ENCODE data around the gene SLC4A1AP. TPM values are rescaled to one million over a fixed set of nuclear protein-coding genes. Genes with fewer than 3 reads are reported as not detected.

Gene SLC4A1AP
- total RNA-seq, 6 experiments from 2014 or later, result 6.5 to 12.7 (median 8.5) TPM

DNA sequence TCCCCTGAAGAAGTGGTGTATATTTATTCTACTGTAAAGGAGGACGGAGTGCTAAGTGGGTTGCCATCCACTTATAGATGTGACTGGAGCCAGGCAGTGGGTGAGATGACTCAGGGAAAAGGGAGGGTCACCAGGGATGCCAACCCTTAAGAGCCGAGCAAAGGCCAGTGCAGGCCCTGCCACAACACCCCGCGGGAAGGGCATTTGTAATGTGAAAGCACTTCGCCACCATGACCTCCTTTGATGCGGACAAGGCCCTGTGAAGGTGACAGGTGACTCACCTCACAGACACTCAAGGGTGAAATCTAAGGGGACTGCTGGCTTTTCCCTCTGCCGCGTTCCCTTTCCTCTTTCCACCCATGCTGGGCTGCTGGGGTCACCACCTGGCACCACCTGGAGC is 57.6 kb downstream of the SLC4A1AP start:
- Histone ChIP-seq H3K36me3 (no peaks in the 10 kb centered on the region), H3K4me3 (no peak overlapping the region), H3K27me3 (no peaks in the 10 kb centered on the region), H3K27ac (no peak overlapping the region), H3K9me3 (no peaks in the 10 kb centered on the region), H3K4me1 (peaks cover 0 to 4% (median 0%) of the 10 kb centered on the region in 4 donors)
- 67% methylated on average over 3 of the region's 8 CpGs for WGBS (ENCODE audit: insufficient coverage, low coverage, low lambda C conversion rate, missing lambda C conversion rate)
- ATAC-seq (peak in 1 of 4 donors; percentile 10), DNase-seq (no peak)
- intact Hi-C loops (cut with DNase I), result loop anchor here in 1 of 2 donors (10.0 kb wide), 2 partner anchors 683 to 733 kb away; no protein-coding TSS in a partner anchor
- TF ChIP-seq, protein P1, sequence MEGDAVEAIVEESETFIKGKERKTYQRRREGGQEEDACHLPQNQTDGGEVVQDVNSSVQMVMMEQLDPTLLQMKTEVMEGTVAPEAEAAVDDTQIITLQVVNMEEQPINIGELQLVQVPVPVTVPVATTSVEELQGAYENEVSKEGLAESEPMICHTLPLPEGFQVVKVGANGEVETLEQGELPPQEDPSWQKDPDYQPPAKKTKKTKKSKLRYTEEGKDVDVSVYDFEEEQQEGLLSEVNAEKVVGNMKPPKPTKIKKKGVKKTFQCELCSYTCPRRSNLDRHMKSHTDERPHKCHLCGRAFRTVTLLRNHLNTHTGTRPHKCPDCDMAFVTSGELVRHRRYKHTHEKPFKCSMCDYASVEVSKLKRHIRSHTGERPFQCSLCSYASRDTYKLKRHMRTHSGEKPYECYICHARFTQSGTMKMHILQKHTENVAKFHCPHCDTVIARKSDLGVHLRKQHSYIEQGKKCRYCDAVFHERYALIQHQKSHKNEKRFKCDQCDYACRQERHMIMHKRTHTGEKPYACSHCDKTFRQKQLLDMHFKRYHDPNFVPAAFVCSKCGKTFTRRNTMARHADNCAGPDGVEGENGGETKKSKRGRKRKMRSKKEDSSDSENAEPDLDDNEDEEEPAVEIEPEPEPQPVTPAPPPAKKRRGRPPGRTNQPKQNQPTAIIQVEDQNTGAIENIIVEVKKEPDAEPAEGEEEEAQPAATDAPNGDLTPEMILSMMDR (IDR thresholded peaks at IDR 0.05), result no peak
- no peak for TF ChIP-seq POLR2A (IDR thresholded peaks at IDR 0.05)

DNA sequence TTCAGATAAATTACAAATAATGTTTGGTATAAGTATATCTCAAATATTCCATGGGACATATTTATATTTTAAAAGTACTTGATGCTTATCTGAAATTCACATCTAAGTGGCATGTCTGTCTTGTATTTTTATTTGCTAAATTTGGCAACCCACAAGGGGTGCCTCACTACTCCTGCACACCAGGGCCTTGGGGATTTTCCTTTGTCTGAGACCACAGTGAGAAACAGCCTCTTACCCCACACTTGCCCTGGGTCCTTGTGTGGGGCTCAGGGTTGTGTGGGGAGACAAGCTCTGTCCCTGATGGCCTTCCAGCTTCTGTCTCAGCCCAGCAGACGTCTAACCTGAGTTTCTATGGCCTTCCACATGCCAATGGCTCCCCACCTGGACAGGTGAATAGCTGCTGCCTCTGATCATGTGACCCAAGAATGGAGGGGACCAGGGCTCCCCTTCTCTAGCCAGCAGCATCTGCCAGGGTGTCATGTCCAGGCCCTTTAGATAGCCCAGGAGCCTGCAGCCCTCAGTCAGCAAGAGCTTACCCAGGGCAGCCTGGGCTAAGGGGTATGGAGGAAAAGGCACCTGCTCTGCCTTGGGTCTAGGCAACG is 58.3 kb downstream of the SLC4A1AP start:
- intact Hi-C loops (cut with DNase I), result loop anchor here in 1 of 2 donors (10.0 kb wide), 2 partner anchors 683 to 733 kb away; no protein-coding TSS in a partner anchor
- ATAC-seq, result no peak
- Histone ChIP-seq H3K4me1 (peaks cover 0 to 4% (median 0%) of the 10 kb centered on the region in 4 donors), H3K9me3 (no peaks in the 10 kb centered on the region), H3K27me3 (no peaks in the 10 kb centered on the region), H3K27ac (no peak overlapping the region), H3K4me3 (no peak overlapping the region), H3K36me3 (no peaks in the 10 kb centered on the region)
- no peak for DNase-seq
- 40% methylated on average over 1 of the region's 2 CpGs for WGBS (ENCODE audit: insufficient coverage, low coverage, low lambda C conversion rate, missing lambda C conversion rate)
- TF ChIP-seq, protein P1 (IDR thresholded peaks at IDR 0.05), result no peak
- TF ChIP-seq POLR2A (IDR thresholded peaks at IDR 0.05), result no peak

DNA sequence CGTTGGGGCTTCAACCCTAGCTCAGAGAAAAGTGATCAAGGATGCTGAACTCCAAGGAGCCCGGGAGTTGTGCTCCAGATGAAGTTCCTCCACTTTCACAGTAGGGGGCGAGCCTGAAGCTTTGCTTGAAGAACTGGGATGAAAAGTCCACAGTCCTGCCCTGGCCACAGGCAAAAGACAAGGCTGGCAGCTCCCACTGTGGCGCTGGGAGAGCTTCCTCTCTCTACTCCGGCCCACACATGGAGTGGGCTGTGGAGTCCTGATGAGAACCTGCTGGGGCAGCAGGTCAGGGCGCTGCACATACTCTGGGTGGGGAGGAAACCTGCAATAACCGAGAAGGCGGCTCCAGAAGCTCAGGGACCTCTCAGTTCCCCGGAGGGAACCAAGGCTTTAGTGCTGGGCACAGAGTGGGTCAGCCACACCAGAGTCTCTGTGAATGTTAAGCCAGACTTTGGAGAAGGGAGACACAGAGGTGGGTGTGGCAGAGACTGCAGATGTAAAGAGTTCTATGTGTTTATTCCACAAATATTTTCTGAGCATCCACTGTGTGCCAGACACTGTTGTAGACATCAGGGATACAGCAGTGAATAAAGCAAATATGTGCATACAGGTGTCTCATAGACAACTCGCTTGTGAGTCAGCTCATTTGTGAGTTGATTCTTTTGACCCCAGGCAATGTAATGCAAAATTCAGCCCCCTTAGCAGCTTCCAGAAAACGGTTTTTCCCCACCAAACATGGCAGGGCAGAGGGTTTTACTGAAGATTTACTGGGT is 59.9 kb downstream of the SLC4A1AP start:
- Histone ChIP-seq H3K36me3 (no peaks in the 10 kb centered on the region), H3K27ac (no peak overlapping the region), H3K9me3 (no peaks in the 10 kb centered on the region), H3K4me1 (peaks cover 0 to 4% (median 0%) of the 10 kb centered on the region in 4 donors), H3K4me3 (no peak overlapping the region), H3K27me3 (no peaks in the 10 kb centered on the region)
- TF ChIP-seq, protein P1 (IDR thresholded peaks at IDR 0.05), result peak; percentile 78 to 86 (median 84)
- TF ChIP-seq POLR2A (IDR thresholded peaks at IDR 0.05), result no peak
- DNase-seq (peak; percentile 67 to 77 (median 74)), ATAC-seq (peak; percentile 82 to 97 (median 94))
- intact Hi-C loops (cut with DNase I), result loop anchor here in 1 of 2 donors (10.0 kb wide), 2 partner anchors 681 to 731 kb away; no protein-coding TSS in a partner anchor
- 41% methylated on average over 8 of the region's 11 CpGs for WGBS (ENCODE audit: insufficient coverage, low coverage, low lambda C conversion rate, missing lambda C conversion rate)

DNA sequence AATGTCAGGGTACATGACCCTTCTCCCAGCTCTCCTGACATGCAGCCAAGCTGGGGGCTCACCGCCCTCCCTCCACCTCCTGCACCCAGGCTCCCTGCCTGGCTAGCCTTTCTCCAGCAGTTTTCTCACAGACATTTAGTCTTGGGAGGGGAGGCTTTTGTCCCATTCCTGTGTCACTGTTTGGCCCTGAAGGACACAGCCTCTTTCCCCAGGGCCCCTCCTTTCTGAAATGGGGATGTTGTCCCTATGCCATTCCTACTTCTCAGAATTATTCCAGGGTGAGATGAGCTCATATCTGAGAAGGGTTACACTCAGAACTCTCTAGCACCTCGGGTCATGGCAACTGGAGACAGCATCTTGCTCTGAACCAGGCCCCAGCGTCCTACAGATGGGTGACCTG is 60.5 kb downstream of the SLC4A1AP start:
- no peak for DNase-seq
- Histone ChIP-seq H3K9me3 (no peaks in the 10 kb centered on the region), H3K4me3 (no peak overlapping the region), H3K27ac (no peak overlapping the region), H3K36me3 (no peaks in the 10 kb centered on the region), H3K27me3 (no peaks in the 10 kb centered on the region), H3K4me1 (peaks cover 0 to 6% (median 0%) of the 10 kb centered on the region in 4 donors)
- 100% methylated on average over 1 of the region's 3 CpGs for WGBS (ENCODE audit: insufficient coverage, low coverage, low lambda C conversion rate, missing lambda C conversion rate)
- TF ChIP-seq, protein P1 (IDR thresholded peaks at IDR 0.05), result no peak
- TF ChIP-seq POLR2A (IDR thresholded peaks at IDR 0.05), result no peak
- no peak for ATAC-seq
- intact Hi-C loops (cut with DNase I), result loop anchor here in 1 of 2 donors (10.0 kb wide), 2 partner anchors 681 to 731 kb away; no protein-coding TSS in a partner anchor

Measured in right lobe of liver (tissue), 6 donors.